Measurements from ENCODE around the gene LCP2. TPM values are rescaled to one million over a fixed set of nuclear protein-coding genes. Genes with fewer than 3 reads are reported as not detected.

The LCP2 gene
- polyA plus RNA-seq, 3 donors, result 52.0 to 177 (median 89.5) TPM

GRCh38 chr5:170217831-170218230, 79.7 kb downstream of the LCP2 start:
- Mint-ChIP-seq H3K36me3 (no peaks in the 10 kb centered on the region), H3K4me3 (no peak overlapping the region), H3K27me3 (ENCODE audit: low read depth in 3 of 3) (peaks cover 0 to 4% (median 0%) of the 10 kb centered on the region in 3 donors), H3K9me3 (no peaks in the 10 kb centered on the region), H3K4me1 (peaks cover 6% of the 10 kb centered on the region), H3K27ac (no peak overlapping the region)
- no peaks in the 10 kb centered on the region for H3K36me3 ChIP-seq (replicated peaks in 1 of 2; ENCODE audit: control insufficient read depth in 1 of 2, insufficient read depth in 2 of 2, low read length in 2 of 2)
- H3K27me3 ChIP-seq (ENCODE audit: control insufficient read depth in 2 of 2, insufficient read depth in 2 of 2, low read length in 2 of 2), result no peaks in the 10 kb centered on the region
- WGBS (ENCODE audit: insufficient coverage), result 100% methylated on average over 5 of the region's 5 CpGs
- no peak overlapping the region for H2AFZ ChIP-seq (ENCODE audit: insufficient read depth, low read depth, low read length, poor library complexity, severe bottlenecking)
- no peak for DNase-seq
- H3K4me1 ChIP-seq (ENCODE audit: control insufficient read depth in 1 of 2, insufficient read depth in 2 of 2, low read length in 2 of 2), result no peaks in the 10 kb centered on the region
- no peak overlapping the region for H3K4me3 ChIP-seq (replicated peaks in 1 of 3; ENCODE audit: low read depth in 2 of 3, low read length in 3 of 3)
- H3K4me2 ChIP-seq (replicated peaks; ENCODE audit: extremely low read depth, low read length, poor library complexity, severe bottlenecking), result no peak overlapping the region
- H3K27ac ChIP-seq (ENCODE audit: low read depth in 1 of 2, low read length in 2 of 2), result no peak overlapping the region
- no peaks in the 10 kb centered on the region for H3K9me3 ChIP-seq (replicated peaks in 1 of 2; ENCODE audit: control insufficient read depth in 1 of 2, insufficient read depth in 1 of 2, low read length in 2 of 2)
- H3K9ac ChIP-seq (ENCODE audit: insufficient read depth, low read length, poor library complexity, severe bottlenecking), result no peak overlapping the region
- intact Hi-C loops (cut with micrococcal nuclease), result no loop called here
- TF ChIP-seq CTCF (IDR thresholded peaks at IDR 0.05), result no peak
- no peaks in the 10 kb centered on the region for H3K79me2 ChIP-seq (ENCODE audit: insufficient read depth, low read length)
- no peaks in the 10 kb centered on the region for H4K20me1 ChIP-seq (ENCODE audit: insufficient read depth, low read length)

GRCh38 chr5:170216257-170216864, 81.2 kb downstream of the LCP2 start:
- Mint-ChIP-seq H3K36me3 (no peaks in the 10 kb centered on the region), H3K27ac (no peak overlapping the region), H3K4me3 (no peak overlapping the region), H3K27me3 (ENCODE audit: low read depth in 3 of 3) (peaks cover 0 to 4% (median 0%) of the 10 kb centered on the region in 3 donors), H3K4me1 (peaks cover 6% of the 10 kb centered on the region), H3K9me3 (no peaks in the 10 kb centered on the region)
- peaks cover 0 to 2% of the 10 kb centered on the region in 2 donors for H3K27me3 ChIP-seq (ENCODE audit: control insufficient read depth in 2 of 2, insufficient read depth in 2 of 2, low read length in 2 of 2)
- TF ChIP-seq CTCF (IDR thresholded peaks at IDR 0.05), result peak; percentile 36
- no peak overlapping the region for H3K9ac ChIP-seq (ENCODE audit: insufficient read depth, low read length, poor library complexity, severe bottlenecking)
- peak in 2 of 3 donors; percentile 12 to 26 for DNase-seq
- no peaks in the 10 kb centered on the region for H3K36me3 ChIP-seq (replicated peaks in 1 of 2; ENCODE audit: control insufficient read depth in 1 of 2, insufficient read depth in 2 of 2, low read length in 2 of 2)
- no peak overlapping the region for H2AFZ ChIP-seq (ENCODE audit: insufficient read depth, low read depth, low read length, poor library complexity, severe bottlenecking)
- no peaks in the 10 kb centered on the region for H4K20me1 ChIP-seq (ENCODE audit: insufficient read depth, low read length)
- H3K4me1 ChIP-seq (ENCODE audit: control insufficient read depth in 1 of 2, insufficient read depth in 2 of 2, low read length in 2 of 2), result no peaks in the 10 kb centered on the region
- no peak overlapping the region for H3K4me2 ChIP-seq (replicated peaks; ENCODE audit: extremely low read depth, low read length, poor library complexity, severe bottlenecking)
- H3K9me3 ChIP-seq (replicated peaks in 1 of 2; ENCODE audit: control insufficient read depth in 1 of 2, insufficient read depth in 1 of 2, low read length in 2 of 2), result no peaks in the 10 kb centered on the region
- no peak overlapping the region for H3K27ac ChIP-seq (ENCODE audit: low read depth in 1 of 2, low read length in 2 of 2)
- no peaks in the 10 kb centered on the region for H3K79me2 ChIP-seq (ENCODE audit: insufficient read depth, low read length)
- H3K4me3 ChIP-seq (replicated peaks in 1 of 3; ENCODE audit: low read depth in 2 of 3, low read length in 3 of 3), result no peak overlapping the region
- intact Hi-C loops (cut with micrococcal nuclease), result no loop called here
